GM12878 (cell line): ENCODE results near the gene SBF1. TPM values are rescaled to one million over a fixed set of nuclear protein-coding genes. Genes with fewer than 3 reads are reported as not detected.

Experiments used
- ATAC-seq: fragments of 200-7000 bp; cut with Tn5 transposase; 3 replicates; pipeline ENCODE4 v1.9.1; 2020; ENCODE audit warnings: mild to moderate bottlenecking, moderate library complexity
- BruUV-seq: library from RNA; stranded (reverse); fragments of 400-500 nt; replicated peaks from 2 replicates; lab custom pipeline; 2021; lab: Mats Ljungman, UMichigan
- CTCF ChIA-PET: fragments of 300-600 bp; sonication (Branson Sonifier 250); formaldehyde crosslinking; extraction: SDS; loops from one replicate; lab custom pipeline; 2021; ENCODE audit warnings: inconsistent platforms; lab: Yijun Ruan, JAX
- POLR2A ChIA-PET: fragments of 350-600 bp; formaldehyde crosslinking; extraction: SDS; loops from one replicate; lab custom pipeline; 2021; ENCODE audit warnings: inconsistent platforms; lab: Charles Lee
- RAD21 ChIA-PET: fragments of 300-600 bp; sonication (Branson Sonifier 250); formaldehyde crosslinking; loops from one replicate; lab custom pipeline; 2023; ENCODE audit warnings: antibody characterized with exemption; ENCODE audit not compliant: unreplicated experiment; lab: Charles Lee
- SMC1A ChIA-PET: fragments of 300-600 bp; sonication (Branson Sonifier 250); formaldehyde crosslinking; loops from one replicate; lab custom pipeline; 2023; ENCODE audit not compliant: unreplicated experiment, uncharacterized antibody; lab: Charles Lee
- DNase-seq: peaks from one replicate; pipeline ENCODE4 v3.0.0-alpha.2; 2011; ENCODE audit warnings: low read depth, low spot score
- FAIRE-seq: peaks from 3 replicates; lab custom pipeline; 2011; peaks lifted over from hg19 to GRCh38; lab: Jason Lieb, UNC
- H2AFZ ChIP-seq: 2 replicates; pipeline ENCODE4 v1.6.0; 2011; ENCODE audit warnings: low read depth, low read length, control low read depth; ENCODE audit not compliant: control insufficient read depth
- H3K27ac ChIP-seq: 2 replicates; pipeline ENCODE4 v1.5.1; 2011; ENCODE audit warnings: control low read depth; ENCODE audit not compliant: control insufficient read depth, insufficient read depth
- H3K27me3 ChIP-seq, 2 experiments: replicated peaks in 1 of 2; 2 replicates each; pipeline versions ENCODE4 v1.6.0 to v1.6.1; 2011; ENCODE audit warnings: low read length in 1 of 2; ENCODE audit not compliant: control insufficient read depth in 2 of 2, insufficient read depth in 2 of 2
- H3K36me3 ChIP-seq, 2 experiments: 2 replicates each; pipeline ENCODE4 v1.5.1; 2011; ENCODE audit warnings: low read length in 1 of 2; ENCODE audit not compliant: control insufficient read depth in 2 of 2, insufficient read depth in 2 of 2
- H3K4me1 ChIP-seq: 2 replicates; pipeline ENCODE4 v1.6.1; 2011; ENCODE audit warnings: mild to moderate bottlenecking, low read length, moderate library complexity, mixed read lengths; ENCODE audit not compliant: control insufficient read depth, insufficient read depth
- H3K4me2 ChIP-seq: 2 replicates; pipeline ENCODE4 v1.6.0; 2011; ENCODE audit warnings: control low read depth; ENCODE audit not compliant: control insufficient read depth, insufficient read depth
- H3K4me3 ChIP-seq: fragments of 200-600 bp; sonication (generic); 2 replicates; pipeline ENCODE4 v1.5.1; 2016
- H3K79me2 ChIP-seq: 2 replicates; pipeline ENCODE4 v1.6.0; 2011; ENCODE audit warnings: low read length; ENCODE audit not compliant: control insufficient read depth, insufficient read depth
- H3K9ac ChIP-seq: 2 replicates; pipeline ENCODE4 v1.8.0; 2011; ENCODE audit warnings: low read length, control low read depth, mixed read lengths; ENCODE audit not compliant: control insufficient read depth, insufficient read depth
- H3K9me3 ChIP-seq: replicated peaks from 3 replicates; pipeline ENCODE4 v1.5.1; 2011; ENCODE audit warnings: mild to moderate bottlenecking, low read length; ENCODE audit not compliant: control insufficient read depth, insufficient read depth
- H4K20me1 ChIP-seq: 2 replicates; pipeline ENCODE4 v1.6.0; 2011; ENCODE audit not compliant: control insufficient read depth, insufficient read depth
- CBX5 ChIP-seq: sonication (generic); IDR thresholded peaks from 2 replicates; pipeline ENCODE4 v1.6.1; 2016; ENCODE audit warnings: low read depth, moderate library complexity, mild to moderate bottlenecking, inconsistent platforms
- NR2C1 ChIP-seq: fragments of 450-650 bp; IDR thresholded peaks from 2 replicates; pipeline ENCODE4 v1.6.1; 2017; ENCODE audit warnings: antibody characterized with exemption, mild to moderate bottlenecking, moderate library complexity
- RAD21 ChIP-seq: IDR thresholded peaks from 2 replicates; pipeline ENCODE4 v1.6.1; 2011; ENCODE audit warnings: mild to moderate bottlenecking, low read depth, low read length, moderate library complexity; ENCODE audit not compliant: insufficient read depth
- TCF12 ChIP-seq: IDR thresholded peaks from 2 replicates; pipeline ENCODE4 v1.6.1; 2011; ENCODE audit warnings: low read depth, mild to moderate bottlenecking, low read length
- WGBS: methylation state at CpG from one replicate; pipeline ENCODE4 v1.1.6; 2016; ENCODE audit warnings: low lambda C conversion rate; ENCODE audit not compliant: insufficient replicate concordance, insufficient coverage; ENCODE audit errors: missing lambda C conversion rate; 5-methylcytosine and 5-hydroxymethylcytosine counted together
- in situ Hi-C: fragments of 300-500 bp; cut with MboI; formaldehyde crosslinking; loops from 9 replicates; pipeline ENCODE4 v1.14.3; 2018; ENCODE audit warnings: mixed read lengths
- intact Hi-C: fragments of 100-400 bp; cut with micrococcal nuclease; formaldehyde crosslinking; loops from one replicate; pipeline ENCODE4 v1.14.2; 2022; ENCODE audit not compliant: unreplicated experiment
- polyA plus RNA-seq, 11 experiments: library from polyadenylated mRNA; depleted of rRNA in 4 of 11; unstranded in 6 of 11; stranded (reverse) in 5 of 11; fragments of >200 nt; fragmentation: Nextera tagmentation in 4 of 11; fragmentation: Illumina TruSeq in 1 of 11; extraction: Ambion mirVana in 4 of 11; extraction: Trizol in 1 of 11; gene quantifications; 1 replicate in 1 of 11; 2 replicates in 10 of 11; pipeline versions ENCODE4 v1.2.1 to v1.2.3, GENCODE V29; 2011 to 2016; ENCODE audit warnings: inconsistent platforms in 2 of 11, missing spikeins in 2 of 11, low read depth in 1 of 11
- total RNA-seq, 4 experiments: library from RNA; depleted of rRNA in 3 of 4; stranded (reverse); fragments of >200 nt in 3 of 4; fragmentation: Illumina TruSeq in 1 of 4; extraction: Trizol in 1 of 4; gene quantifications; 2 replicates each; pipeline versions ENCODE4 v1.2.1 to v1.2.3, GENCODE V29; 2013 to 2021
- TF ChIP-seq, protein P1 (sequence below): fragments of 450-650 bp; formaldehyde crosslinking; IDR thresholded peaks from 2 replicates; pipeline ENCODE4 v1.5.0; 2022; ENCODE audit warnings: mild to moderate bottlenecking, missing genetic modification characterization
- TF ChIP-seq, protein P2 (sequence below): IDR thresholded peaks from 2 replicates; pipeline ENCODE4 v1.6.1; 2012; ENCODE audit warnings: low read length, inconsistent platforms

The SBF1 gene
- total and polyA plus RNA-seq, 10 of the 15 experiments (the other 5 are each of a cell fraction or from before 2014, with no cell fraction given), result 0.23 to 95.0 (median 17.8) TPM

DNA sequence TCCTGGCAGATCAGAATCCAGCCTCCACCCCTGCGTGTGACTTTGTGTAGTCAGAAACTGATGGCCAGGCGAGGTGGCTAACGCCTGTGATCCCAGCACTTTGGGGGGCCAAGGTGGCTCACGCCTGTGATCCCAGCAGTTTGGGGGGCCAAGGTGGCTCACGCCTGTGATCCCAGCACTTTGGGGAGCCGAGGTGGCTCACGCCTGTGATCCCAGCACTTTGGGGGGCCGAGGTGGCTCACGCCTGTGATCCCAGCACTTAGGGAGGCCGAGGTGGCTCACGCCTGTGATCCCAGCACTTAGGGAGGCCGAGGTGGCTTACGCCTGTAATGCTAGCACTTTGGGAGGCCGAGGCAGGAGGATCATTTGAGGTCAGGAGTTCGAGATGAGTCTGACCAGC lies 38.3 kb upstream of the SBF1 start:
- no peaks in the 10 kb centered on the region for H4K20me1 ChIP-seq
- no peak overlapping the region for H3K4me3 ChIP-seq
- no peaks in the 10 kb centered on the region for H3K9me3 ChIP-seq
- ChIA-PET POLR2A (interaction anchor here (7.2 kb wide), 1 partner anchor 11 kb away, joined by 84 read pairs; the partner anchor contains the start of gene SCO2), RAD21 (interaction anchor here (1.0 kb wide), 1 partner anchor 12 kb away, joined by 4 read pairs; the partner anchor contains the start of gene SCO2)
- peaks cover 44% of the 10 kb centered on the region for H3K79me2 ChIP-seq
- H3K4me1 ChIP-seq, result peaks cover 5% of the 10 kb centered on the region
- TF ChIP-seq TCF12, result no peak
- no peak for TF ChIP-seq RAD21
- TF ChIP-seq, all 136 proteins: peak for 0
- Histone ChIP-seq H3K4me2 (no peak overlapping the region), H3K9ac (no peak overlapping the region), H2AFZ (no peak overlapping the region), H3K27me3 (no peaks in the 10 kb centered on the region), H3K27ac (no peak overlapping the region), H3K36me3 (peaks cover 5 to 15% of the 10 kb centered on the region in 2 experiments; a peak in 3 of 4 replicates)
- SMC1A ChIA-PET, result no interaction called here
- 92% methylated on average over 15 of the region's 15 CpGs for WGBS
- DNase-seq, result no peak
- CTCF ChIA-PET, result interaction anchor here (0.6 to 1.0 kb wide), 3 partner anchors 12 to 179 kb away, joined by 3 read pairs; partner anchors contain the start of gene SCO2
- no peak for ATAC-seq
- in situ Hi-C loops, result no loop called here
- FAIRE-seq, result no peak
- no TSS peak for BruUV-seq
- intact Hi-C loops, result no loop called here

DNA sequence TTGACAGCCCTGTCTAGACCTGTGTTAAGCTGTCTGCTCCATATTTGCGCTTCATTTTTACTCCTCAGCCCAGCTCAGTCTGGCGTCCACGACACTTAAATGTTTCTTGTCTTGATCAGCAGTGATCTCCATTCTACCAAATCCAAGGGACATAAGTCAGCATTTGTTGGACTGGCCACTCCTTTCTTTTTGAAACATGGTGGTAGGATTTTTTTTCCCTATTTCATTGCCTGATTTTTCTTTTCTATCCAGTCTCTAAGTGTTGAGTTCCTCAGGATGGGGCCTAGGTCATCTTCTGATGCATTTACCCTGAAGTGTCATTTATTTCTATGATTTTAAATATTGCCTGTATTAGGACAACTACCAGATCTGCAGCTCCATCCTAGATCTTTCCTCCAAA lies 34.1 kb upstream of the SBF1 start:
- in situ Hi-C loops, result no loop called here
- intact Hi-C loops, result no loop called here
- WGBS, result 0% methylated on average over 3 of the region's 3 CpGs
- BruUV-seq, result TSS peak; percentile 83
- ChIA-PET CTCF (interaction anchor here (0.7 to 3.6 kb wide), 8 partner anchors 11 to 112 kb away, joined by 3 to 38 read pairs (median 10); partner anchors contain the start of genes SCO2 and SYCE3), RAD21 (interaction anchor here (1.2 to 3.1 kb wide), 4 partner anchors 15 to 257 kb away, joined by 3 to 64 read pairs (median 9); partner anchors contain the start of genes HDAC10, SCO2 and TYMP), SMC1A (interaction anchor here (0.8 to 2.8 kb wide), 7 partner anchors 14 to 112 kb away, joined by 3 to 18 read pairs (median 5); partner anchors contain the start of gene SCO2), POLR2A (interaction anchor here (0.6 to 7.2 kb wide), 8 partner anchors 16 to 258 kb away, joined by 3 to 84 read pairs (median 6); partner anchors contain the start of genes HDAC10, SCO2 and SYCE3)
- Histone ChIP-seq H3K36me3 (peaks cover 4 to 6% of the 10 kb centered on the region in 2 experiments; a peak in 3 of 4 replicates), H4K20me1 (no peaks in the 10 kb centered on the region), H3K4me2 (peak overlapping the region; percentile 64), H3K9me3 (no peaks in the 10 kb centered on the region), H3K27me3 (no peaks in the 10 kb centered on the region), H3K79me2 (peaks cover 50% of the 10 kb centered on the region), H3K27ac (peak overlapping the region; percentile 90), H3K9ac (peak overlapping the region; percentile 70), H3K4me3 (peak overlapping the region; percentile 85), H2AFZ (no peak overlapping the region), H3K4me1 (peaks cover 9% of the 10 kb centered on the region)
- ATAC-seq (peak; percentile 3), FAIRE-seq (peak; percentile 47), DNase-seq (no peak)
- TF ChIP-seq NR2C1 (no peak), CBX5 (no peak)
- TF ChIP-seq, protein P1, sequence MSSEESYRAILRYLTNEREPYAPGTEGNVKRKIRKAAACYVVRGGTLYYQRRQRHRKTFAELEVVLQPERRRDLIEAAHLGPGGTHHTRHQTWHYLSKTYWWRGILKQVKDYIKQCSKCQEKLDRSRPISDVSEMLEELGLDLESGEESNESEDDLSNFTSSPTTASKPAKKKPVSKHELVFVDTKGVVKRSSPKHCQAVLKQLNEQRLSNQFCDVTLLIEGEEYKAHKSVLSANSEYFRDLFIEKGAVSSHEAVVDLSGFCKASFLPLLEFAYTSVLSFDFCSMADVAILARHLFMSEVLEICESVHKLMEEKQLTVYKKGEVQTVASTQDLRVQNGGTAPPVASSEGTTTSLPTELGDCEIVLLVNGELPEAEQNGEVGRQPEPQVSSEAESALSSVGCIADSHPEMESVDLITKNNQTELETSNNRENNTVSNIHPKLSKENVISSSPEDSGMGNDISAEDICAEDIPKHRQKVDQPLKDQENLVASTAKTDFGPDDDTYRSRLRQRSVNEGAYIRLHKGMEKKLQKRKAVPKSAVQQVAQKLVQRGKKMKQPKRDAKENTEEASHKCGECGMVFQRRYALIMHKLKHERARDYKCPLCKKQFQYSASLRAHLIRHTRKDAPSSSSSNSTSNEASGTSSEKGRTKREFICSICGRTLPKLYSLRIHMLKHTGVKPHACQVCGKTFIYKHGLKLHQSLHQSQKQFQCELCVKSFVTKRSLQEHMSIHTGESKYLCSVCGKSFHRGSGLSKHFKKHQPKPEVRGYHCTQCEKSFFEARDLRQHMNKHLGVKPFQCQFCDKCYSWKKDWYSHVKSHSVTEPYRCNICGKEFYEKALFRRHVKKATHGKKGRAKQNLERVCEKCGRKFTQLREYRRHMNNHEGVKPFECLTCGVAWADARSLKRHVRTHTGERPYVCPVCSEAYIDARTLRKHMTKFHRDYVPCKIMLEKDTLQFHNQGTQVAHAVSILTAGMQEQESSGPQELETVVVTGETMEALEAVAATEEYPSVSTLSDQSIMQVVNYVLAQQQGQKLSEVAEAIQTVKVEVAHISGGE (CRISPR knock-in tag), result no peak
- TF ChIP-seq, protein P2, sequence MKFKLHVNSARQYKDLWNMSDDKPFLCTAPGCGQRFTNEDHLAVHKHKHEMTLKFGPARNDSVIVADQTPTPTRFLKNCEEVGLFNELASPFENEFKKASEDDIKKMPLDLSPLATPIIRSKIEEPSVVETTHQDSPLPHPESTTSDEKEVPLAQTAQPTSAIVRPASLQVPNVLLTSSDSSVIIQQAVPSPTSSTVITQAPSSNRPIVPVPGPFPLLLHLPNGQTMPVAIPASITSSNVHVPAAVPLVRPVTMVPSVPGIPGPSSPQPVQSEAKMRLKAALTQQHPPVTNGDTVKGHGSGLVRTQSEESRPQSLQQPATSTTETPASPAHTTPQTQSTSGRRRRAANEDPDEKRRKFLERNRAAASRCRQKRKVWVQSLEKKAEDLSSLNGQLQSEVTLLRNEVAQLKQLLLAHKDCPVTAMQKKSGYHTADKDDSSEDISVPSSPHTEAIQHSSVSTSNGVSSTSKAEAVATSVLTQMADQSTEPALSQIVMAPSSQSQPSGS, result no peak
